ENCODE data around the gene SH3D19.
"Not testable (repeated sequence)": the region's sequence is repeated elsewhere in the genome, so short reads cannot be mapped to it uniquely, and the experiment has no call there.

The SH3D19 gene

GRCh38 chr4:151319490-151319889 lies 5.9 kb downstream of the SH3D19 start:
- DNase-seq, result no peak

DNA sequence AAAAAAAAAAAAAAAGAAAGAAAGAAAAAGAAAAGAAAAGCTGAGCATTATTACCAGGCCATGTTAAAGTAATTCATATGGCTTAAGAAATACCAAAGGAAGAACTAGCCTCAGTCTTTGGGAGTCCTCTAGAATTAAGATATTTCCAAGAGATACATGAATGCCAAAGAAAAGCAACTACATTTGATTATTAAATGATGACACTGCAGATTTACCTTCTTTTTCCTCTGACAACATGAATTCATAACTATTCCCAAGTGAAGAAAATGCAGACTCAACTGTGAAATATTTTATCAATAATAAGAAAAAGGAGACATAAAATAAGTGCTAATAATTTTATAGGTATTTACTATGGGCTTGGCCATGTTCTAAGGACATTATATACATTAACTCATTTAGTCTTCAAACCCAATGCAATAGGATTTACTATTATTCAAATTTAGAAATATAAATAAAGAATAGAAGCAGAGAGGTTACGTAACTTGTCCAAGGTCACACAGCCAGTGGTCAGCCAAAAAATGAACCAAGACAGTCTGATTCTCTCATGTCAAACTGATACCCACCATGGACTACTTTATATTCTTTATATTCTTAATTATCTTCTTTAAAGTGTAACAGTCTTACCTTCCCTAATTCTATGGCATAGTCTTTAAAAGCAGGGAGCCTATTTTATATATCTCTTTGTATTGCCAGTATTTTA lies 6.9 kb downstream of the SH3D19 start:
- no peak for DNase-seq

GRCh38 chr4:151316645-151317044 lies 8.8 kb downstream of the SH3D19 start:
- DNase-seq, result no peak

DNA sequence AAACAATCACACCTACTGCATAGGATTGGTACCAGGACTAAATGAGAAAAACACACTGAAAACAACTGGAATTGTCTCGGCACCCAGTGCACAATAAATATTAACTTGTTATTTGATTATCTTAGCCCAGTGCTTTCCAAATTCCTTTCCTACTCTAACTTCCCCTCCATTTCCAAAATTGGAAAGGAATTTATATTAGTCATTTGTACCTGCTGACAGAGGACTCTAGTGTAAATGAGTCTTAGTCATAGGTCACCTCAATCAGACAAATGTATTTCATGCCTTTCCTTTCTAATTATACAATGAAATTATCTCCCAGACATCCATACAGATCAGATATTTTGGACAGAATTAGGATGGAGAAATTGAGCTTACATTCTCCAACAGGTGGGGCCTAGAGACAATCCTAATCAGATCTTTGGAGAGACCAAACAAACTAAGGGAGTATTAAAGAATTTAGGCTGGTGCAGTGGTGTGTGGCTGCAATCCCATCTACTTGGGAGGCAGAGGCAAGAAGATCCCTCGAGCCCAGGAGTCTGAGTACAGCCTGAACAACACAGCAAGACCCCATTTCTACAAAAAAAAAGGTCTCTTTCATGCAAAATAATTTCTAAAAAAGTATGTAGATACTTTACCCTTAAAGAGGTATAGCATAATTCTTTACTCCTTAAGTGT lies 10.1 kb downstream of the SH3D19 start:
- no peak for DNase-seq

- DNase-seq, result no peak
Observed at GRCh38 chr4:151314479-151314878, 10.9 kb downstream of the SH3D19 start.

GRCh38 chr4:151314010-151314355 lies 11.4 kb downstream of the SH3D19 start:
- DNase-seq, result no peak

- DNase-seq, result no peak
Observed at GRCh38 chr4:151313306-151314009, 11.9 kb downstream of the SH3D19 start.

DNA sequence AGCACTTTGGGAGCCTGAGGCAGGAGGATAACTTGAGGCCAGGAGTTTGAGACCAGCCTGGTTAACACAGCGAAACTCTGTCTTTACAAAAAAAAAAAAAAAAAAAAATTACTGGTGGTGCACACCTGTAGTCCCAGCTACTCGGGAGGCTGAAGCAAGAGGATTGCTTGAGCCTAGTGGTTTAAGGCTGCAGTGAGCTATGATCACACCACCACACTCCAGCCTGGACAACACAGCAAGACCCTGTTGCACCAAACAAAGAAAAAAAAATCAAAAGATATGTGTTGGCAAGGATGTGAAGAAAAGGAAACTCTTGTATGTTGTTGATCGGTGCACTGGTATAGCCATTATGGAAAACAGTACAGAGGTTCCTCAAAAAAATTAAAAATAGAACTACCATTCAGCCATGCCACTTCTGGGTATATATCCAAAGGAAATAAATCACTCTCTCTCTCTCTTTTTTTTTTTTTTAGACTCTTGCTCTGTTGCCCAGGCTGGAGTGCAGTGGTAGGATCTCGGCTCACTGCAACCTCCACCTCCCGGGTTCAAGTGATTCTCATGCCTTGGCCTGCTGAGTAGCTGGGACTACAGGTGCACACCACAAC lies 15.2 kb downstream of the SH3D19 start:
- no peak for DNase-seq

- DNase-seq, result no peak
Observed at GRCh38 chr4:151304755-151305154, 20.6 kb downstream of the SH3D19 start.

- DNase-seq, result no peak
Observed at GRCh38 chr4:151304226-151304625, 21.2 kb downstream of the SH3D19 start.

- DNase-seq, result no peak
Observed at GRCh38 chr4:151302432-151302831, 23.0 kb downstream of the SH3D19 start.

GRCh38 chr4:151297170-151297569 lies 28.2 kb downstream of the SH3D19 start:
- no peak for DNase-seq

DNA sequence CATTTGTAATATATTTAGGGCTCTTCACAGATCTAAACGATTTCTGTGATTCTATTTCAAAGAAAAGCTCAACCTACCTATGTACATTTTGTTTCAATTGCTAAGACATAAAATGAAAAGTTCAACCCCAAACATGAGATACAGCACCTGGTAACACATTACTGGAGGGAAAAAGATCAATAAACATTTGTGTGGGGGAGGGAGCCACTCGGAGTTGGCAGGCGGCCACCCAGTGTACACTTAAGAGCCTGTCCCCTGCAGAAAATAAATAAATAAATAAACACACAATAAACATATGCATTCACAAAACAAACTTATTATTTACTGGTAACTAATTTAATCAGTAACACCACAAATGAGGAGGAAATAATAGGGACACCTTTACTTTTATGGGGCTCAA lies 29.2 kb downstream of the SH3D19 start:
- no peak for DNase-seq

DNA sequence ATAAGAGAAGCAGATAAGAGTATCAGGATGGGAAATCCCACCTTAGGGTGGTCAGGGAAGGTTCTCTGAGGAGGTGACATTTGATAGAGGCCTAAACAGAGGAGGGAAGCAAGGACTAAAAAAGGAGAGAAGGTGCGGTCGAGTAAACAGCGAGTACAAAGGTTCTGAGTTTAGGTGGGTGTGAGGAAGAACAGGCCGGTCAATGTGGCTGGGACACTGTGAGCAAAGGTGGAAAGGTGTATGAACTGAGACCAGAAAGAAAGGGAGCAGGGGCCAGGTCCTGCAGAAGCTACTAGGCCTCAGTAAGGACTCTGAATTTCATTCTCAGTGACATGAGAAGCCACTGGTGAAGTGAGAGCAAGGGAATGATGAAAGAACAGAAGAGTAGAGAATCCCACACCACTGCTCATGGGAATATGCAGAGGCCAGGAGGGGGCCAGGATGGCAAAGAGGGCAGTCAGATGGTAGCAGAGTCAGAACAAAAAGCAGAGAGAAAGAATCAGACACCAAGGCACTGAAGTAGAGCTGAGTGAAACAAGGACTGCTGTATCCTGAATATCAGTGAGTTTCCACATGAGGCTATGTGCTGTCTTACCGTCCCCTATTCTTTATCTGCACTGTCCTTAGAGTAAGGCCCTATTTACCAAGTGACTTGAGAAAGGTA lies 30.4 kb downstream of the SH3D19 start:
- no peak for DNase-seq

- no peak for DNase-seq
Observed at GRCh38 chr4:151292038-151292437, 33.4 kb downstream of the SH3D19 start.

GRCh38 chr4:151291485-151291884 lies 33.9 kb downstream of the SH3D19 start:
- DNase-seq, result no peak

GRCh38 chr4:151287409-151287808 lies 38.0 kb downstream of the SH3D19 start:
- DNase-seq, result no peak

DNA sequence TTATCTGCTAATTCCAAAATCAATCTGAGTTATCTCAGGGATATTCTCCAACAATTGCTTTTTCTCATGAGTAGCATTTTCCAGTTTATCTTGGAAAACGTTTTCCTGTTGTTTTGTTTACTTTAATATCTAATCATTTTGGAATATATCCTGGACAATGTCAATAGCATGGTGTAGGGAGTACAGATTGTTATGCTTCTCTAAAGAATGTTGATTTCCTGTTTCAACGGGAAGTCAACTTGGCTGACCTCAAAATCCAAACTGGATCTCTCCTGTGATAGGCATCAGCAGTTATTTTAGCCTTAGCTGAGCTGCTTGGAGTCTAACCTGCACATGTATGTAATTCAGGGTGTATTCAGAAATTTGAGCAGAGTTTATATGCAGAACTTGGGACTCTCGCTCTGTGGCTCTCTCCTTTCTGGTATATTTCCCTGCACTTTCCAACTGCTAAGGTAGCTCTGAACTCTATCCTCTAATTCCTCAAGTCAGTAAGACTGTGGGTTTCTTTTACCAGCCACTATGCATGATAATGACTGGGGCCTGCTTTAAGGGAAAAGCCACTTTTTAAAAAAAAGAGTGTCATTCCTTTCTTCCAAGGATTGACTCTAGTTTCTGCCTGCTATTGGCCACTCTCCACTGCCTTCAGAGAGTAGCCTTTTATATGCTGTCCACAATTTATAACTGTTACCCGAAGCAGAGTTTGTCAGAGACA lies 40.7 kb downstream of the SH3D19 start:
- DNase-seq, result no peak

DNA sequence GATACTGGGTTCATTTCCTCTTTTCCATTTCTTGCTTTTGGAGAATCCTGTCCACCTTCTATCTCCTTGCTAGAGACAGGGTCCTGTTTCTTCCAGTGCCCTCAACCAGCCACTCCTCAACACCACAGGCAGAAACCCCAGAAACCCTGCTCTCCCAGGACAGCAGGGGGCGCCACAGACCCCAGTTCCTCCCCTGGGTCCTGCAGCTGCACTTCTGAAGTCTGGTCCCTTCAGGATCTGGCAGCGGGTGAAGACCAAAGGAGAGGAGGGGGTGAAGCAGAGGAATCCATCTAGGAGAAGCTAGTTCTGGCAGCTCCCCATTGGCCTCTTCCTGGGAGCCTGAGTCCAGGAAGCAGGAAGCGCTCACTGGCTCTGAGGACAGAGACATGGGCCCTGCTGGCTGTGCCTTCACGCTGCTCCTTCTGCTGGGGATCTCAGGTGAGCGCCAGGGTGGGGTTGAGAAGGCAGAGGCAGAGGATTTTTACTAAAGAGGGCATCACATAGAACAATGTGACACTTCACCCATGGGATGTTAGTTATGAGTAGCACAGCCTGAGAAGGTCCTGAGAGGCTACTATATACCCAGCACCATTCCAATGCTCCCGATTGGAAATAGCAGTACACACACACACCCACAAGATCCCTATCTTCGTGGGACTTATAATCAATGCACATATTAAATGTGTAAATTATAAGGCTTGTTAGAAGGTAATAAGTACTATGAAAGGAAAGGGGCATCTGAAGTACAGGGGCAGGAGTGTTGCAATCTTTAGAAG lies 48.4 kb downstream of the SH3D19 start, which contains the start of gene PRSS48:
PRSS48 (plus strand) TSS at position 375 of the 776 bp plus-strand sequence; CDS start at position 387, 12 bp downstream.
- DNase-seq, result no peak

DNA sequence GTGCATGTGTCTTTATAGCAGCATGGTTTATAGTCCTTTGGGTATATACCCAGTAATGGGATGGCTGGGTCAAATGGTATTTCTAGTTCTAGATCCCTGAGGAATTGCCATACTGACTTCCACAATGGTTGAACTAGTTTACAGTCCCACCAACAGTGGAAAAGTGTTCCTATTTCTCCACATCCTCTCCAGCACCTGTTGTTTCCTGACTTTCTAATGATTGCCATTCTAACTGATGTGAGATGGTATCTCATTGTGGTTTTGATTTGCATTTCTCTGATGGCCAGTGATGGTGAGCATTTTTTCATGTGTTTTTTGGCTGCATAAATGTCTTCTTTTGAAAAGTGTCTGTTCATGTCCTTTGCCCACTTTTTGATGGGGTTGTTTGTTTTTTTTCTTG lies 56.5 kb downstream of the SH3D19 start:
- not testable (repeated sequence) for DNase-seq

DNA sequence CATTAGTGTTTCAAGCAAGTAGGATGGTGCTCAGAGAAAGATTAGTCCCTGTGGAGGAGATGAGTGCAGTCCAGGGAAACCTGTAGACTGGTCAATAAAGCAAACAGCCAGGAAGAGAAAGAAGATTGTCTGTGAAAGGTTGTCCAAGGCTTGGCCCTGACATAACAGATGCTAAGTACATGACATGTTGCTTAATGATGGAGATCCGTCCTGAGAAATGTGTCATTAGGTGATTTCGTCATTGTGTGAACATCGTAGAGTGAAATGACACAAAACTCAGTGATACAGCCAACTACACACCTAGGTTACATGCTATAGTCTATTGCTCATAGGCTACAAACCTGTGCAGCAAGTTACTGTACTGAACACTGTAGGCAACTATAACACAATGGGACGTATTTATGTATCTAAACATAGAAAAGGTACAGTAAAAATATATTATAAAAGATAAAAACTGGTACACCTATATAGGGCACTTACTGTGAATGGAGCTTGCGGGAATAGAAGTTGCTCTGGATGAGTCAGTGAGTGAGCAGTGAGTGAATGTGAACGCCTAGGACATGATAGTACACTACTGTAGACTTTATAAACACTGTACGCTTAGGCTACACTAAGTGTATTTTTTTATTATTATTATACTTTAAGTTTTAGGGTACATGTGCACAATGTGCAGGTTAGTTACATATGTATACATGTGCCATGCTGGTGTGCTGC lies 57.4 kb downstream of the SH3D19 start:
- DNase-seq, result no peak

Measured in NCI-H2081 treated with DMSO at 0.1 percent for 48 hours (cell line).